HG03432 (cell line): ENCODE data around the gene ZFYVE21.

ENCODE experiments used
- ATAC-seq: cut with Tn5 transposase; IDR thresholded peaks from one replicate; pipeline ENCODE4 v1.9.1; 2021; ENCODE audit warnings: mild to moderate bottlenecking, moderate library complexity; ENCODE audit not compliant: unreplicated experiment

The ZFYVE21 gene

DNA sequence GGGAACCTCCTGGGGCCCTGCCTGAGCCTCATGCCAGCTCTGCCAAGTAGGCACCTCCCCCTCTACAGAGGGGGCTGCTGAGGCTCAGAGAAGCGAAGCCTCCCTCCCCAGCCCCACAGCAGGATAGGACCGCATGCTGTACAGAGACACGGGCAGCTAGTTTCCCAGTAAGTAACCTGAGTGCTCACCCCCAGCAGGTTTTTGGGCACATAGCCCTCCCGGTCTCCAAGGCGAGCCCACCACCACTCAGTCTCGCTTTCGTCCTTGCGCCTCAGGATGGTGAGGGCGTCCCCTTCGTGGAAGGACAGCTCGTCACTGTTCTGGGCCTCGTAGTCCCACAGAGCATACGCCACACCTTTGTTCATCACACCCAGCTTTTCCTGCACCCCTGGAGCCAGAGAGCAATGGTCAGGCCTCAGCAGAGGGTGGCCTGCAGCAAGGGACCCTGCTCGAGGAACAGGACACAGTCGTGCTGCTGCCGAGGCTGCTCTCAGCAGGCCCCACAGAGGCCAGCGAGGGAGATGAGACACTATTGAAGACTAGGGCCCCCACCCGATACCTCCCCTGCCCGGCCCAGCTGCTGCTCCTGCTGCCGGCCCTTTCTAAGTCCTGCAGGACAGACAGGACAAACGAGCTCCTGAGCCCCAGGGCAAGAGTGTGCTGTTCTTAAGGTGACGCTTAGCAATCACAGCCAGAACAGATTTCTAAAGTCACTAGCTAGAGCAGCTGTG lies 20.4 kb downstream of the ZFYVE21 start:
- ATAC-seq, result no peak

- no peak for ATAC-seq
These were observed 21.2 kb downstream of the ZFYVE21 start for GRCh38 chr14:103736546-103737431.

DNA sequence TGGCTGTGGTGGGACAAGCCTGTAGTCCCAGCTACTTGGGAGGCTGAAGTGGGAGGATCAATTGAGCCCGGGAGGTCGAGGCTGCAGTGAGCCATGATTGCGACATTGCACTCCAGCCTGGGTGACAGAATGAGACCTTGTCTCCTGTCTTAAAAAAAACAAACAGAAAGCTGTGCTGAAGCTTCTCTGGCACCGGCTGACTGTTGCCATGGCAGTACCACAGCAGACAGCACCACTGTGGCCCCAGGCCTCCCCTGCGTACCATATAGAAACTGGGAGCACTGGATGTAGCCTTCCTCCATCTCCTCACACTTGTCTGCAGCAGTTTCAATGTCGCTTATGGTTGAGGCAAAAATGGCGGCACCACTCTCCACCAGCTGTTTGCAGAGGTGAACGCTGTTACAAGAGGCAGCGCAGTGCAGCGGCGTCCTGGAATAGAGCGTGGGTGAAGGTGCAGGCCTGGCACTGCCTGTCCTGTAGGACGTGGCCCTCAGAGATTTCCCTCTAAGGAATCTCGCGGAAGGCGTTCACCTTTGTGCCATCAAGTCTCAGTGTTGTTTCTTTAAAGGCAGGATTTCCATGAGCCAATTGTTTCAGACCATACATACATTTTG lies 21.9 kb downstream of the ZFYVE21 start:
- ATAC-seq, result no peak

- ATAC-seq, result no peak
These were observed 22.6 kb downstream of the ZFYVE21 start for GRCh38 chr14:103738166-103738565.

- no peak for ATAC-seq
These were observed 23.3 kb downstream of the ZFYVE21 start for GRCh38 chr14:103738701-103739451.

GRCh38 chr14:103739466-103739792 lies 23.8 kb downstream of the ZFYVE21 start:
- no peak for ATAC-seq

- ATAC-seq, result no peak
These were observed 24.3 kb downstream of the ZFYVE21 start for GRCh38 chr14:103739793-103740501.

DNA sequence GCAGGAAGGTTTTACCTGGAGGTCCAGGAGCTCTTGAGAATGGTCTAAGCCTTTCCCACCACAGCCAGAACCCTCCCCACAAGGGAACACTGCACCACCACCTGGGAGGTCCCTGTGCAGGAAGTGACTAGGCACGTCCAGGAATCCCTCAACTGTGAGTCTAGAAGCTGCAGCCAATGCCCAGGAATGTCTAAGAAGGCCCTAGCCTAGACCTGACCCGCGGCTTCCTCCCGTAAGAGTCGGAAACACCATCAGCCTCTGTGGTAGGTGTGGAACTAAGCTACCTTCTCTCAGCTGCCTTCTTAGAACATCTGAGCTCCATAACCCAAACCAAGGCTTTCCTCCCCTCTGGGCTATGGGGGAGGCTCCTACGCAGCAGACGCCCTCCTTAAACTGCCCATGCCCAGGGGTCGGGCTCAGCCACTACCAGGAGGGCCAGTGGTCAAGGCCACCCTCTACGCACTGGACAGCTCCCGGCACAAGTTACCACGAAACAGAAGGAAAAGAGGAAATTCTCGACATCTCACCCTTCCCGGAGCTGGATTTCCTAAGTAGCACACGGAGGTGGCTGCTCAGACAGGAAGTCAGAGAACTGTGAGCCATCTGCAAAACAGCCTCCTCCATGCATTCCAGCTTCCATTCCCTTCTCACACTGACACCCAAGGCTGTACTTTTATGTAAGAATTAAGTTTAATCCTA lies 25.5 kb downstream of the ZFYVE21 start:
- ATAC-seq, result no peak

- no peak for ATAC-seq
These were observed 26.3 kb downstream of the ZFYVE21 start for GRCh38 chr14:103741876-103742275.

GRCh38 chr14:103742499-103743255 lies 27.1 kb downstream of the ZFYVE21 start:
- no peak for ATAC-seq

GRCh38 chr14:103743691-103744090 lies 28.1 kb downstream of the ZFYVE21 start:
- ATAC-seq, result no peak

DNA sequence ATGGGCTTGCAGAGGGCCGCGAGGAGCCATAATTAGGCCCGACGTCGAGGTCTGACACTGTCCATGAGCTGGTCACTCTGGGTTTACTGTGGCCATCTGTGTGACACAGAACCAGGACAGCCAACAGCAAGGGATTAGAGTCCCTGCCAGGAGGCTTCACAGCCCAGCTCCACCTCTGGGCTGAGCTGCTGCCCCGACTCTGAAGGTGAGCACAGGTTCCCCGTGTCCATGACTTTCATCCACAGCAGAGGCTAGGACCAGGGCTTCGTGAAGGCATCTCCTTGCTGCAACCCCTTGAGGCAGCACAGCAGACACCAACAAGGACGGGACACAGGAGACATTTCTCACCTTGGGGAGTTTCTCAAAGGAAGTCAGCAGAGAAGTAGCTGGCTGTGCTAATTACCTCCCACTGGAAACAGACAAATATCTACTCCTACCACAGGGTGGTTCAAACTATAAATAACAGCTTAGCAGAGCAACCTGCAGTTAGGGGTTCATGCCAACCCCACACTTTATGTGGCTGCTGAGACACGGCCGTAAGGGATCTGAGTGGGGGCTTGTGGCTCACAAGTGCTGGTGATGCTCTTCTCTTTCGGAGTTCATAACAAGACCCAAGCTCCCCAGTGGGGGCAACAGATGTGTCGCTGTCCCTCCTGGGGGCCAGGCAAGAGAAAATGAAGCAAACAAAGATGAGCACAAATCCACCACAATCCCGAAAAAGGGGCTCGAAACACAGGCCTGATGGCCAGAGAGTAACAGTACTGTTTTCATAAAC lies 29.2 kb downstream of the ZFYVE21 start:
- ATAC-seq, result no peak

GRCh38 chr14:103745424-103745823 lies 29.8 kb downstream of the ZFYVE21 start:
- ATAC-seq, result no peak

DNA sequence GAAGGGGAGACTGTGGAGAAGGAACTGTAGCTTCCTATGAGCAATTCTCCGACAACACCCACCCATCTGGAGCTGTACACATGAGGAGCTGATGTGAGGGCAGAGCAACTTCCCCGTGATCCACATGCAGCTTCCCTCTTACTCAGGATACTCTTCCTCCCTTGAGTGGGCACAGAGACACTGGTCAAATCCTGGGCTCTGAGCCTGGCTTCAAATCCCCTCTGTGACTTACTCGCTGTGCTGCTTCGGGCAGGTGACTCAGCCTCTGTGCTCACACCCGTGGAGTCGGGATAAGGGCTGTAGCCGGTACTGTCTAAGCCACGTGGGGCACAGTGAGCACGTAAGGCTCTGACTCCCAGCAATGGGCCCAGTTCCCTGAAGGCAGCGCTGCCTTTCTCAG lies 31.1 kb downstream of the ZFYVE21 start:
- ATAC-seq, result no peak

- ATAC-seq, result no peak
These were observed 32.9 kb downstream of the ZFYVE21 start for GRCh38 chr14:103748534-103748857.

- ATAC-seq, result no peak
These were observed 33.8 kb downstream of the ZFYVE21 start for GRCh38 chr14:103749452-103749851.

DNA sequence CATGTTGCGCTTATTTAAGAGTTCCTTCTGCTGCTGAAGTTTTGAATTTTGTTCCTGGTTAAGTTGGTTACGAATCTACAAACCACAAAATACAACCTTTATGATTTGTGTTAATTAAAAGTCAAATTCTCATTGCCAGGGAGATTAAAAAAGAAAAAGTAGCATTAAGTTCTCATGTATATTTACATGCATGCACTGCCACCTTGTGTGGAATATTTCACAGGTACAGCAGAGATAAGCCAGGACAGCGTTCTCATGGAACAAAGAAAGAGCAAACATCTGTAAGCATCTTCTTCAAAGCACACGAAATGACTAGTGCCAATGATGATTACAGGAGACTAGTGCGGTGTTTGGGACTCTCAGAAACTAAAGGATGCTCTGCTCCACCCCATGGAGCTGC lies 34.2 kb downstream of the ZFYVE21 start:
- no peak for ATAC-seq

DNA sequence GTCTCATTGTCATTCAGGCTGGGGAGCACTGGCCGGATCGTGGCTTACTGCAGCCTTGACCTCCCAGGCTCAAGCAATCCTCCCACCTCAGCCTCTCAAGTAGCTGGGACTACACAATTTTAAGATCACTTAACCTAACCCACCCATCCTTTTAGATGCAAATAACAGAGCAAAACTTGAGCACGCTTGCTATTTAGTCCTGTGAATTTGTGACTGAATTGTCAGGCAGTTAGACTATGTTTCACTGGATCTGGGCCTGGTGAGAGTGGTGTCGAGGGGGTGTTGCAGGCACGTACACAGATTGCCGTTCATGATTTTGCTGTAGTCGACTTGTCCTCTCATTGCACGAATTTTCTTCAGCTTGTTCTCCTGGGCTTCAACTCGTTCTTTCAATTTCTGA lies 38.2 kb downstream of the ZFYVE21 start:
- no peak for ATAC-seq

- ATAC-seq, result no peak
These were observed 39.5 kb downstream of the ZFYVE21 start for GRCh38 chr14:103755060-103755459.
